Ovary (tissue), 9 donors: ENCODE results near the gene RCL1. TPM values are rescaled to one million over a fixed set of nuclear protein-coding genes. Genes with fewer than 3 reads are reported as not detected.
"Not testable (repeated sequence)": the region's sequence is repeated elsewhere in the genome, so short reads cannot be mapped to it uniquely, and the experiment has no call there.

Experiments used
- DNase-seq, 5 donors: peaks; one replicate each; pipeline ENCODE4 v3.0.0-alpha.2; 2019 to 2020
- H3K27ac ChIP-seq, 2 donors: fragments of 200-600 bp; one replicate each; pipeline versions ENCODE4 v1.5.1 to v1.8.0; 2019 to 2022
- H3K27me3 ChIP-seq: fragments of 200-600 bp; one replicate; pipeline ENCODE4 v1.8.0; 2022
- H3K36me3 ChIP-seq: fragments of 200-600 bp; sonication (generic); one replicate; pipeline ENCODE4 v1.5.1; 2019
- H3K4me1 ChIP-seq: one replicate; pipeline ENCODE4 v1.8.1; 2013; ENCODE audit warnings: mild to moderate bottlenecking, moderate library complexity; ENCODE audit not compliant: insufficient read depth
- H3K4me3 ChIP-seq: fragments of 200-600 bp; sonication (generic); one replicate; pipeline ENCODE4 v1.5.1; 2017
- H3K9me3 ChIP-seq, 2 donors: fragments of 200-600 bp in 1 of 2; sonication (generic) in 1 of 2; one replicate each; pipeline versions ENCODE4 v1.5.1 to v1.8.1; 2013 to 2019; ENCODE audit warnings: mild to moderate bottlenecking in 1 of 2, moderate library complexity in 1 of 2
- EP300 ChIP-seq: sonication (generic); formaldehyde crosslinking; IDR thresholded peaks from one replicate; pipeline ENCODE4 v1.6.1; 2017; ENCODE audit warnings: antibody characterized with exemption
- POLR2A ChIP-seq: fragments of 450-650 bp; IDR thresholded peaks from one replicate; pipeline ENCODE4 v1.6.1; 2017; ENCODE audit warnings: antibody characterized with exemption, mild to moderate bottlenecking, moderate library complexity
- WGBS, 3 donors: extraction: QIAGEN DNeasy Blood & Tissue Kit in 1 of 3; methylation state at CpG; one replicate each; pipeline versions ENCODE4 v1.1.5 to v1.1.7; 2013 to 2017; 5-methylcytosine and 5-hydroxymethylcytosine counted together
- intact Hi-C, 4 donors: fragments of 100-400 bp; cut with DNase I; formaldehyde crosslinking; loops; one replicate each; pipeline versions ENCODE4 v1.11.0 to v1.15.1; 2022 to 2023
- polyA plus RNA-seq, 2 donors: library from polyadenylated mRNA; stranded (reverse); fragments of 200-250 nt in 1 of 2; fragments of 350-450 nt in 1 of 2; fragmentation: Illumina TruSeq in 1 of 2; extraction: RNeasy Lipid Tissue Mini Kit (QIAGEN cat#74804) in 1 of 2; gene quantifications; one replicate each; pipeline ENCODE4 v1.2.3, GENCODE V29; 2013 to 2014
- total RNA-seq, 7 donors: library from RNA; depleted of rRNA in 2 of 7; stranded (reverse); fragments of >200 nt in 2 of 7; fragmentation: NEBNext Ultra II Directional in 3 of 7; extraction: Animal tissue kit (Norgen Biotek cat#: 25700) in 3 of 7; gene quantifications; one replicate each; pipeline versions ENCODE4 v1.1.0 to v1.2.4, GENCODE V29; 2016 to 2023
- TF ChIP-seq, protein P1 (sequence below), 3 donors: fragments of 450-650 bp in 2 of 3; fragments of 200-600 bp in 1 of 3; IDR thresholded peaks; one replicate each; pipeline versions ENCODE4 v1.5.1 to v1.8.0; 2016 to 2022; ENCODE audit warnings: antibody characterized with exemption in 3 of 3, mild to moderate bottlenecking in 1 of 3
- donor health status: DM: no; HTN: no; CAD: no; lungs with moderate emphysema.
- donor health status: DM: no; HTN: no; CAD: no.
- donor health status: Bipolar disorder and iron deficiency.
- donor health status: DM: yes; HTN: yes; CAD: no.
- donor health status: DM: no; HTN: no; CAD: no.
- donor health status: DM: yes; HTN: yes; CAD: no.

RCL1 gene
- total and polyA plus RNA-seq, 9 donors = 19.9 to 68.6 (median 30.0) TPM

GRCh38 chr9:4781408-4781807 lies 11.3 kb upstream of the RCL1 start:
- no peak overlapping the region for H3K27ac ChIP-seq
- DNase-seq = no peak
- TF ChIP-seq, protein P1, sequence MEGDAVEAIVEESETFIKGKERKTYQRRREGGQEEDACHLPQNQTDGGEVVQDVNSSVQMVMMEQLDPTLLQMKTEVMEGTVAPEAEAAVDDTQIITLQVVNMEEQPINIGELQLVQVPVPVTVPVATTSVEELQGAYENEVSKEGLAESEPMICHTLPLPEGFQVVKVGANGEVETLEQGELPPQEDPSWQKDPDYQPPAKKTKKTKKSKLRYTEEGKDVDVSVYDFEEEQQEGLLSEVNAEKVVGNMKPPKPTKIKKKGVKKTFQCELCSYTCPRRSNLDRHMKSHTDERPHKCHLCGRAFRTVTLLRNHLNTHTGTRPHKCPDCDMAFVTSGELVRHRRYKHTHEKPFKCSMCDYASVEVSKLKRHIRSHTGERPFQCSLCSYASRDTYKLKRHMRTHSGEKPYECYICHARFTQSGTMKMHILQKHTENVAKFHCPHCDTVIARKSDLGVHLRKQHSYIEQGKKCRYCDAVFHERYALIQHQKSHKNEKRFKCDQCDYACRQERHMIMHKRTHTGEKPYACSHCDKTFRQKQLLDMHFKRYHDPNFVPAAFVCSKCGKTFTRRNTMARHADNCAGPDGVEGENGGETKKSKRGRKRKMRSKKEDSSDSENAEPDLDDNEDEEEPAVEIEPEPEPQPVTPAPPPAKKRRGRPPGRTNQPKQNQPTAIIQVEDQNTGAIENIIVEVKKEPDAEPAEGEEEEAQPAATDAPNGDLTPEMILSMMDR (IDR thresholded peaks at IDR 0.05) = no peak
- TF ChIP-seq POLR2A (no peak), EP300 (no peak)
- no peak overlapping the region for H3K4me3 ChIP-seq
- H3K9me3 ChIP-seq = no peaks in the 10 kb centered on the region
- H3K4me1 ChIP-seq = no peaks in the 10 kb centered on the region
- 65 to 90% (median 81%) methylated on average over 2 of the region's 2 CpGs for WGBS, 3 donors
- intact Hi-C loops = no loop called here
- H3K36me3 ChIP-seq = no peaks in the 10 kb centered on the region
- H3K27me3 ChIP-seq = no peaks in the 10 kb centered on the region

DNA sequence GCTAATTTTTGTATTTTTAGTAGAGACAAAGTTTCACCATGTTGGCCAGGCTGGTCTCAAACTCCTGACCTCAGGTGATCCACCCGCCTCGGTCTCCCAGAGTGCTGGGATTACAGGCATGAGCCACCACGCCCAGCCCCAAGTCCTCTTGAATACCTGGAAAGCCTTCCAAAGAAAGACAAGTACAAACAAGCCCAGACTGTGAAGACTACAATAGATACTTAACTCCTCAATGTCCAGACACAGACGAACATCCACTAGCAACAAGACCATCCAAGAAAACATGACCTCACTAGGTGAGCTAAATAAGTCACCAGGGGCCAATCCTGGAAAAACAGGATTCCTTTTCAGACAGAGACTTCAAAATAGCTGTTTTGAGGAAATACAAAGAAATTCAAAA lies 9.6 kb upstream of the RCL1 start:
- intact Hi-C loops, H3K27ac ChIP-seq, DNase-seq, H3K4me3 ChIP-seq, H3K27me3 ChIP-seq, H3K9me3 ChIP-seq, H3K36me3 ChIP-seq, H3K4me1 ChIP-seq: not testable (repeated sequence)
- WGBS, 3 donors = 87 to 95% (median 87%) methylated on average over 4 of the region's 4 CpGs

DNA sequence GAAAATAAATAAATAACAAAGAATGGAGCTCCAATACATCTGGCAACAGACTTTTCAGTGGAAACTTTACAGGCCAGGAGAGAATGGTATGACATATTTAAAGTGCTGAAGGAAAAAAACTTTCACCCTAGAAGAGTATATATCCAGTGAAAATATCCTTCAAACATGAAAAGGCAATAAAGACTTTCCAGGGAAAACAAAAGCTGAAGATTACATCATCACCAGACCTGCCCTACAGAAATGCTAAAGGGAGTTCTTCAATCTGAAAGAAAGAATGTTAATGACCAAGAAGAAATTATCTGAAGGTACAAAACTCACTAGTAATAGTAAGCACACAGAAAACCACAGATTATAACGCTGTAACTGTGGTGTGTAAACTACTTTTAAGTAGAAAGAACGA lies 8.3 kb upstream of the RCL1 start:
- H3K4me3 ChIP-seq = no peak overlapping the region
- intact Hi-C loops = no loop called here
- H3K27me3 ChIP-seq = no peaks in the 10 kb centered on the region
- H3K9me3 ChIP-seq = no peaks in the 10 kb centered on the region
- TF ChIP-seq EP300 (no peak), POLR2A (no peak)
- no peak for DNase-seq
- no peak overlapping the region for H3K27ac ChIP-seq
- H3K36me3 ChIP-seq = no peaks in the 10 kb centered on the region
- WGBS, 3 donors = 67 to 71% (median 68%) methylated on average over 2 of the region's 2 CpGs
- H3K4me1 ChIP-seq = no peaks in the 10 kb centered on the region

GRCh38 chr9:4786599-4786998 lies 6.1 kb upstream of the RCL1 start:
- no peaks in the 10 kb centered on the region for H3K4me1 ChIP-seq
- H3K36me3 ChIP-seq = no peaks in the 10 kb centered on the region
- no peak for DNase-seq
- no peak overlapping the region for H3K4me3 ChIP-seq
- no peaks in the 10 kb centered on the region for H3K9me3 ChIP-seq
- no peak for TF ChIP-seq POLR2A
- TF ChIP-seq, protein P1 (IDR thresholded peaks at IDR 0.05) = no peak
- intact Hi-C loops = no loop called here
- H3K27ac ChIP-seq = no peak overlapping the region
- no peaks in the 10 kb centered on the region for H3K27me3 ChIP-seq
- 82 to 93% (median 85%) methylated on average over 4 of the region's 4 CpGs for WGBS, 3 donors

DNA sequence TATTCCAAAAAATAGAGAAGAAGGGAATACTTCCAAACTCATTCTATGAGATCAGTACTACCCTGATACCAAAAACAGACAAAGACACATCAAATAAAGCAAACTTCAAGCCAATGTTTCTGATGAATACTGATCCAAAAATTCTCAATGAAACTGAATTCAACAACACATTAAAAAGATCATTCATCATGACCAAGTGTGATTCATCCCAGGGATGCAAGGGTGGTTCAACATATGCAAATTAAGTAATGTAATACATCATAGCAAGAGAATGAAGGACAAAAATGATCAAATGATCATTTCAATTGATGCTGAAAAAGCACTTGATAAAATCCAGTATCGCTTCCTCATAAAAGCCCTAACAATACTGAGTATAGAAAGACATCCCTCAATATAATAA lies 4.9 kb upstream of the RCL1 start:
- TF ChIP-seq POLR2A (no peak), EP300 (no peak)
- TF ChIP-seq, protein P1 (IDR thresholded peaks at IDR 0.05) = no peak
- H3K4me1 ChIP-seq = no peaks in the 10 kb centered on the region
- H3K4me3 ChIP-seq = no peak overlapping the region
- no peak overlapping the region for H3K27ac ChIP-seq
- WGBS, 3 donors = 57 to 98% (median 57%) methylated on average over 1 of the region's 1 CpG
- intact Hi-C loops = no loop called here
- H3K36me3 ChIP-seq = no peaks in the 10 kb centered on the region
- no peaks in the 10 kb centered on the region for H3K27me3 ChIP-seq
- DNase-seq = no peak
- no peaks in the 10 kb centered on the region for H3K9me3 ChIP-seq

DNA sequence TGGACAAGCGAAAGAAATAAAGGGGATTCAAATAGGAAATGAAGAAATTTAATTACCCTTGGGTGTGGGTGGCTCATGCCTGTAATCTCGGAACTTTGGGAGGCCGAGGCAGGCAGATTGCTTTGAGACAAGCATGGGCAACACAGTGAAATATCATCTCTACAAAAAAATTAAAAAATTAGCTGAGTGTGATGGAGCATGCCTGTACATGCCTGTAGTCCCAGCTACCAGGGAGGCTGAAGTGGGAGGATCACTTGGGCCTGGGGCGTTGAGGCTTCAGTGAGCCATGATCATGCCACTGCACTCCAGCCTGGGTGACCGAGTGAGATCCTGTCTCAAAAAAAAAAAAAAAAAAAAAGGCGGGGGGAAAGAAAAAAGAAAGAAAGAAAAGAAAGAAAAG lies 4.0 kb upstream of the RCL1 start:
- Histone ChIP-seq H3K36me3 (no peaks in the 10 kb centered on the region), H3K27me3 (no peaks in the 10 kb centered on the region), H3K9me3 (no peaks in the 10 kb centered on the region), H3K4me1 (peaks cover under 1% of the 10 kb centered on the region), H3K27ac (no peak overlapping the region), H3K4me3 (no peak overlapping the region)
- WGBS, 3 donors = 70 to 86% (median 72%) methylated on average over 6 of the region's 6 CpGs
- intact Hi-C loops = no loop called here
- no peak for DNase-seq
- TF ChIP-seq, protein P1 (IDR thresholded peaks at IDR 0.05) = no peak
- TF ChIP-seq EP300 = no peak
- TF ChIP-seq POLR2A = no peak
